Neuronal stem cell (in vitro differentiated cells): ENCODE data around the gene ZNF628.

Experiments
- DNase-seq: peaks from one replicate; pipeline ENCODE4 v3.0.0-alpha.2; 2013; ENCODE audit warnings: low spot score
- H2AFZ ChIP-seq: one replicate; pipeline ENCODE4 v1.6.1; 2013; ENCODE audit warnings: mild to moderate bottlenecking, low read length, inconsistent platforms
- H2AK5ac ChIP-seq: 2 replicates; pipeline ENCODE4 v1.6.1; 2013; ENCODE audit warnings: low read depth, mild to moderate bottlenecking, inconsistent platforms, low read length, moderate library complexity, mixed read lengths
- H2BK120ac ChIP-seq: 2 replicates; pipeline ENCODE4 v1.6.1; 2013; ENCODE audit warnings: low read depth, mild to moderate bottlenecking, inconsistent platforms, low read length, moderate library complexity, mixed read lengths
- H2BK12ac ChIP-seq: one replicate; pipeline ENCODE4 v1.6.1; 2013; ENCODE audit warnings: low read length, inconsistent platforms
- H2BK15ac ChIP-seq: 2 replicates; pipeline ENCODE4 v1.6.1; 2013; ENCODE audit warnings: mild to moderate bottlenecking, low read length, inconsistent platforms, mixed read lengths
- H2BK5ac ChIP-seq: one replicate; pipeline ENCODE4 v1.6.1; 2013; ENCODE audit warnings: inconsistent platforms, mild to moderate bottlenecking, low read length, moderate library complexity
- H3K14ac ChIP-seq: one replicate; pipeline ENCODE4 v1.6.1; 2013; ENCODE audit warnings: low read length, inconsistent platforms
- H3K18ac ChIP-seq: 2 replicates; pipeline ENCODE4 v1.6.1; 2013; ENCODE audit warnings: low read length, inconsistent platforms
- H3K23ac ChIP-seq: 2 replicates; pipeline ENCODE4 v1.6.1; 2013; ENCODE audit warnings: low read depth, mild to moderate bottlenecking, mixed read lengths, low read length, inconsistent platforms; ENCODE audit not compliant: poor library complexity
- H3K27ac ChIP-seq: replicated peaks from 3 replicates; pipeline ENCODE4 v1.5.1; 2013; ENCODE audit warnings: low read length, inconsistent platforms
- H3K27me3 ChIP-seq, 3 experiments: 2 replicates each; pipeline ENCODE4 v1.6.1; 2013; ENCODE audit warnings: low read length in 3 of 3, mild to moderate bottlenecking in 2 of 3, inconsistent platforms in 1 of 3, low read depth in 1 of 3, mixed read lengths in 1 of 3, moderate library complexity in 1 of 3; ENCODE audit not compliant: control insufficient read depth in 3 of 3, insufficient read depth in 3 of 3
- H3K36me3 ChIP-seq, 2 donors: replicated peaks in 1 of 2; 2 replicates each; pipeline ENCODE4 v1.6.1; 2013; ENCODE audit warnings: low read length in 2 of 2; ENCODE audit not compliant: control insufficient read depth in 2 of 2, insufficient read depth in 2 of 2
- H3K4ac ChIP-seq: 2 replicates; pipeline ENCODE4 v1.6.1; 2013; ENCODE audit warnings: inconsistent platforms, mild to moderate bottlenecking, low read length, moderate library complexity
- H3K4me1 ChIP-seq, 2 donors: 1 replicate in 1 of 2; 2 replicates in 1 of 2; pipeline ENCODE4 v1.6.1; 2013; ENCODE audit warnings: low read length in 2 of 2, low read depth in 1 of 2; ENCODE audit not compliant: control insufficient read depth in 2 of 2, insufficient read depth in 1 of 2
- H3K4me2 ChIP-seq: one replicate; pipeline ENCODE4 v1.6.1; 2013; ENCODE audit warnings: mild to moderate bottlenecking, low read length, inconsistent platforms; ENCODE audit not compliant: insufficient read depth, poor library complexity, severe bottlenecking
- H3K4me3 ChIP-seq, 2 donors: 2 replicates each; pipeline ENCODE4 v1.5.1; 2013; ENCODE audit warnings: low read length in 2 of 2, mild to moderate bottlenecking in 2 of 2, inconsistent platforms in 1 of 2, moderate library complexity in 1 of 2
- H3K79me1 ChIP-seq: one replicate; pipeline ENCODE4 v1.6.1; 2013; ENCODE audit warnings: low read depth, mild to moderate bottlenecking, inconsistent platforms, low read length, moderate library complexity
- H3K9ac ChIP-seq: one replicate; pipeline ENCODE4 v1.6.1; 2013; ENCODE audit warnings: mild to moderate bottlenecking, low read depth, low read length, inconsistent platforms; ENCODE audit not compliant: poor library complexity
- H3K9me3 ChIP-seq, 2 donors: replicated peaks in 1 of 2; 2 replicates each; pipeline versions ENCODE3 to v1.6.1; 2013; ENCODE audit warnings: low read length in 2 of 2, mild to moderate bottlenecking in 2 of 2, inconsistent platforms in 1 of 2, low read depth in 1 of 2, mixed read lengths in 1 of 2, moderate library complexity in 1 of 2; ENCODE audit not compliant: control insufficient read depth in 2 of 2, insufficient read depth in 1 of 2
- H4K8ac ChIP-seq: one replicate; pipeline ENCODE4 v1.6.1; 2013; ENCODE audit warnings: low read depth, mild to moderate bottlenecking, inconsistent platforms, low read length, moderate library complexity
- H4K91ac ChIP-seq: one replicate; pipeline ENCODE4 v1.6.1; 2013; ENCODE audit warnings: low read length, low read depth, mild to moderate bottlenecking, inconsistent platforms; ENCODE audit not compliant: poor library complexity
- WGBS, 2 donors: extraction: QIAGEN DNeasy Blood & Tissue Kit; methylation state at CpG; one replicate each; pipeline ENCODE4 v1.1.7; 2013; ENCODE audit warnings: missing lambda C conversion rate in 2 of 2, mixed read lengths in 1 of 2; ENCODE audit not compliant: insufficient read length in 2 of 2, insufficient replicate concordance in 1 of 2; ENCODE audit errors: extremely low coverage in 2 of 2; 5-methylcytosine and 5-hydroxymethylcytosine counted together

ZNF628 gene

GRCh38 chr19:55482967-55483705, 6.7 kb downstream of the ZNF628 start:
- Histone ChIP-seq H2BK15ac (no peak overlapping the region), H3K4me2 (no peak overlapping the region), H3K9me3 (no peaks in the 10 kb centered on the region), H2BK5ac (peak overlapping the region; percentile 24), H3K4me1 (peaks cover 29 to 31% of the 10 kb centered on the region in 2 donors), H4K8ac (peak overlapping the region; percentile 43), H2AFZ (no peak overlapping the region), H3K4me3 (no peak overlapping the region), H3K9ac (peak overlapping the region; percentile 21), H3K27me3 (no peaks in the 10 kb centered on the region), H2AK5ac (peak overlapping the region; percentile 99), H3K36me3 (peaks cover 4 to 14% of the 10 kb centered on the region in 2 donors), H4K91ac (no peak overlapping the region), H2BK120ac (no peak overlapping the region), H3K23ac (peak overlapping the region; percentile 93), H2BK12ac (no peak overlapping the region), H3K4ac (no peak overlapping the region), H3K27ac (no peak overlapping the region), H3K18ac (no peak overlapping the region), H3K14ac (no peak overlapping the region), H3K79me1 (peaks cover 19% of the 10 kb centered on the region)
- DNase-seq, result no peak
- WGBS, 2 donors, result no CpG with 5 or more reads among the region's 47 CpGs

GRCh38 chr19:55483706-55484592, 7.5 kb downstream of the ZNF628 start:
- Histone ChIP-seq H4K8ac (peak overlapping the region; percentile 43), H3K14ac (peak overlapping the region; percentile 71), H3K79me1 (peaks cover 19% of the 10 kb centered on the region), H2BK120ac (no peak overlapping the region), H3K4me1 (peaks cover 32 to 35% of the 10 kb centered on the region in 2 donors), H3K36me3 (peaks cover 4 to 14% of the 10 kb centered on the region in 2 donors), H2BK15ac (peak overlapping the region; percentile 79), H3K4me3 (peak overlapping the region in 1 of 2 donors; percentile 82), H2AFZ (no peak overlapping the region), H3K18ac (peak overlapping the region; percentile 98), H3K27ac (peak overlapping the region; percentile 86), H3K9me3 (no peaks in the 10 kb centered on the region), H2BK5ac (peak overlapping the region; percentile 93), H3K9ac (peak overlapping the region; percentile 93), H3K27me3 (no peaks in the 10 kb centered on the region), H4K91ac (no peak overlapping the region), H3K4me2 (peak overlapping the region; percentile 83), H3K4ac (no peak overlapping the region), H2BK12ac (peak overlapping the region; percentile 58), H2AK5ac (peak overlapping the region; percentile 99), H3K23ac (peak overlapping the region; percentile 97)
- WGBS, 2 donors, result no CpG with 5 or more reads among the region's 46 CpGs
- DNase-seq, result no peak

- no peaks in the 10 kb centered on the region for H3K27me3 ChIP-seq
- no peaks in the 10 kb centered on the region for H3K9me3 ChIP-seq
- H3K27ac ChIP-seq, result peak within 1 kb of the TSS; percentile 86
- peaks cover 4 to 14% of the 10 kb centered on the region in 2 donors for H3K36me3 ChIP-seq
- peak within 1 kb of the TSS; percentile 43 for H4K8ac ChIP-seq
- H3K4me2 ChIP-seq, result peak within 1 kb of the TSS; percentile 83
- H3K14ac ChIP-seq, result peak within 1 kb of the TSS; percentile 82
- peak within 1 kb of the TSS; percentile 100 for H2AK5ac ChIP-seq
- H3K18ac ChIP-seq, result peak within 1 kb of the TSS; percentile 98
- peak within 1 kb of the TSS; percentile 93 for H3K9ac ChIP-seq
- peak within 1 kb of the TSS; percentile 87 for H2BK120ac ChIP-seq
- peak within 1 kb of the TSS; percentile 82 to 83 for H3K4me3 ChIP-seq
- no CpG with 5 or more reads among the region's 78 CpGs for WGBS, 2 donors
- H3K23ac ChIP-seq, result peak within 1 kb of the TSS; percentile 97
- peaks cover 18% of the 10 kb centered on the region for H3K79me1 ChIP-seq
- peak within 1 kb of the TSS; percentile 79 for H2BK15ac ChIP-seq
- H2AFZ ChIP-seq, result peak within 1 kb of the TSS; percentile 91
- H3K4me1 ChIP-seq, result peaks cover 39 to 43% of the 10 kb centered on the region in 2 donors
- H3K4ac ChIP-seq, result peak within 1 kb of the TSS; percentile 37
- peak within 1 kb of the TSS; percentile 93 for H2BK5ac ChIP-seq
- peak; percentile 86 for DNase-seq
- peak within 1 kb of the TSS; percentile 58 for H2BK12ac ChIP-seq
- no peak within 1 kb of the TSS for H4K91ac ChIP-seq
These were observed 8.4 kb downstream of the ZNF628 start, which contains the start of gene NAT14 for GRCh38 chr19:55484593-55485438. NAT14 (plus strand) TSS chr19:55485188; CDS start chr19:55485709, 521 bp downstream.
